ENCODE data around the gene DESI1. TPM values are rescaled to one million over a fixed set of nuclear protein-coding genes. Genes with fewer than 3 reads are reported as not detected.

DESI1 gene
- total and polyA plus RNA-seq, 8 donors: 21.8 to 42.9 (median 27.1) TPM

GRCh38 chr22:41579297-41579996 is 41.4 kb downstream of the DESI1 start:
- no peak for ATAC-seq
- Histone ChIP-seq H3K4me1 (no peaks in the 10 kb centered on the region), H3K9me3 (no peaks in the 10 kb centered on the region), H3K27me3 (no peaks in the 10 kb centered on the region), H3K27ac (no peak overlapping the region), H3K4me3 (no peak overlapping the region), H3K36me3 (peaks cover 0 to 96% of the 10 kb centered on the region in 2 donors)
- no peak for DNase-seq
- intact Hi-C loops (cut with DNase I): no loop called here
- no peak for TF ChIP-seq CTCF (IDR thresholded peaks at IDR 0.05)

- DNase-seq: no peak
- no peaks in the 10 kb centered on the region for H3K9me3 ChIP-seq
- ATAC-seq: no peak
- intact Hi-C loops (cut with DNase I): no loop called here
- no peak overlapping the region for H3K4me3 ChIP-seq
- no peak overlapping the region for H3K27ac ChIP-seq
- H3K4me1 ChIP-seq: no peaks in the 10 kb centered on the region
- no peak for TF ChIP-seq CTCF (IDR thresholded peaks at IDR 0.05)
- H3K27me3 ChIP-seq: no peaks in the 10 kb centered on the region
- peaks cover 0 to 90% of the 10 kb centered on the region in 2 donors for H3K36me3 ChIP-seq
These were observed 42.0 kb downstream of the DESI1 start for GRCh38 chr22:41578818-41579217.

GRCh38 chr22:41578114-41578513 is 42.7 kb downstream of the DESI1 start:
- Histone ChIP-seq H3K27me3 (no peaks in the 10 kb centered on the region), H3K27ac (no peak overlapping the region), H3K9me3 (no peaks in the 10 kb centered on the region), H3K4me1 (no peaks in the 10 kb centered on the region), H3K36me3 (peaks cover 0 to 83% of the 10 kb centered on the region in 2 donors), H3K4me3 (no peak overlapping the region)
- intact Hi-C loops (cut with DNase I): no loop called here
- no peak for TF ChIP-seq CTCF (IDR thresholded peaks at IDR 0.05)
- DNase-seq: no peak
- ATAC-seq: no peak

GRCh38 chr22:41576877-41577276 is 44.0 kb downstream of the DESI1 start:
- intact Hi-C loops (cut with DNase I): no loop called here
- no peak overlapping the region for H3K27ac ChIP-seq
- H3K27me3 ChIP-seq: no peaks in the 10 kb centered on the region
- H3K4me3 ChIP-seq: no peak overlapping the region
- no peaks in the 10 kb centered on the region for H3K9me3 ChIP-seq
- peak in 1 of 4 donors; percentile 53 for DNase-seq
- no peaks in the 10 kb centered on the region for H3K4me1 ChIP-seq
- H3K36me3 ChIP-seq: peaks cover 0 to 71% of the 10 kb centered on the region in 2 donors
- peak in 1 of 2 donors; percentile 21 for TF ChIP-seq CTCF (IDR thresholded peaks at IDR 0.05)
- peak; percentile 30 for ATAC-seq

GRCh38 chr22:41575533-41575932 is 45.3 kb downstream of the DESI1 start:
- Histone ChIP-seq H3K4me1 (no peaks in the 10 kb centered on the region), H3K27me3 (no peaks in the 10 kb centered on the region), H3K36me3 (peaks cover 0 to 58% of the 10 kb centered on the region in 2 donors), H3K4me3 (no peak overlapping the region), H3K27ac (no peak overlapping the region), H3K9me3 (no peaks in the 10 kb centered on the region)
- ATAC-seq: no peak
- no peak for DNase-seq
- TF ChIP-seq CTCF (IDR thresholded peaks at IDR 0.05): no peak
- intact Hi-C loops (cut with DNase I): no loop called here
